SK-N-SH (cell line): Measurements from ENCODE around the gene HDAC6. TPM values are rescaled to one million over a fixed set of nuclear protein-coding genes. Genes with fewer than 3 reads are reported as not detected.

Source experiments
- CTCF ChIA-PET: fragments of 300-600, 350-600 bp; formaldehyde crosslinking; extraction: SDS; loops from one replicate; lab custom pipeline; 2021; lab: Yijun Ruan, JAX
- POLR2A ChIA-PET: fragments of 350-600 bp; sonication (Branson Sonifier 250); formaldehyde crosslinking; extraction: SDS; loops from one replicate; lab custom pipeline; 2020; ENCODE audit warnings: antibody characterized with exemption, inconsistent platforms; lab: Yijun Ruan, JAX
- DNase-seq: peaks from one replicate; pipeline ENCODE4 v3.0.0; 2012
- H2AFZ ChIP-seq: fragments of 200-600 bp; sonication (generic); 2 replicates; pipeline ENCODE4 v1.8.1; 2016; ENCODE audit warnings: antibody characterized with exemption, mild to moderate bottlenecking, low read depth
- H3F3A ChIP-seq: fragments of 200-600 bp; sonication (generic); replicated peaks from 2 replicates; pipeline ENCODE3; 2016; ENCODE audit warnings: antibody characterized with exemption, mild to moderate bottlenecking; ENCODE audit not compliant: insufficient read depth
- H3K27ac ChIP-seq, 2 experiments: fragments of 200-500 bp in 1 of 2; fragments of 200-600 bp in 1 of 2; sonication (Bioruptor generic) in 1 of 2; sonication (generic), shearing (Covaris generic) in 1 of 2; 2 replicates each; pipeline versions ENCODE4 v1.5.1 to v1.6.1; 2014 to 2016; ENCODE audit warnings: low read depth in 2 of 2, inconsistent platforms in 1 of 2, low read length in 1 of 2, mild to moderate bottlenecking in 1 of 2, mixed read lengths in 1 of 2
- H3K27me3 ChIP-seq: fragments of 200-600 bp; sonication (generic), shearing (Covaris generic); 2 replicates; pipeline ENCODE4 v1.6.1; 2016; ENCODE audit warnings: mixed run types; ENCODE audit not compliant: insufficient read depth
- H3K36me3 ChIP-seq, 2 experiments: fragments of 200-500 bp in 1 of 2; fragments of 200-600 bp in 1 of 2; sonication (Bioruptor generic) in 1 of 2; sonication (generic) in 1 of 2; replicated peaks in 1 of 2; 2 replicates each; pipeline versions ENCODE3 to v1.5.1; 2014 to 2016; ENCODE audit warnings: low read length in 1 of 2, mild to moderate bottlenecking in 1 of 2; ENCODE audit not compliant: insufficient read depth in 2 of 2, control insufficient read depth in 1 of 2
- H3K4me1 ChIP-seq, 2 experiments: fragments of 200-500 bp in 1 of 2; fragments of 200-600 bp in 1 of 2; sonication (Bioruptor generic) in 1 of 2; sonication (generic), shearing (Covaris generic) in 1 of 2; 2 replicates each; pipeline versions ENCODE4 v1.5.1 to v1.6.1; 2014 to 2016; ENCODE audit warnings: low read depth in 1 of 2, low read length in 1 of 2, mixed run types in 1 of 2; ENCODE audit not compliant: insufficient read depth in 2 of 2, control insufficient read depth in 1 of 2
- H3K4me2 ChIP-seq: fragments of 200-600 bp; sonication (generic), shearing (Covaris generic); 2 replicates; pipeline ENCODE4 v1.6.1; 2017; ENCODE audit warnings: mixed run types
- H3K4me3 ChIP-seq, 2 experiments: fragments of 200-500 bp in 1 of 2; fragments of 200-600 bp in 1 of 2; sonication (Bioruptor generic) in 1 of 2; sonication (generic), shearing (Covaris generic) in 1 of 2; 2 replicates each; pipeline versions ENCODE4 v1.5.1 to v1.8.1; 2014 to 2016; ENCODE audit warnings: low read depth in 2 of 2, inconsistent platforms in 1 of 2, low read length in 1 of 2, mild to moderate bottlenecking in 1 of 2, mixed read lengths in 1 of 2, moderate library complexity in 1 of 2
- H3K79me2 ChIP-seq: fragments of 200-600 bp; sonication (generic); 2 replicates; pipeline ENCODE4 v1.8.1; 2017; ENCODE audit warnings: mild to moderate bottlenecking; ENCODE audit not compliant: insufficient read depth
- H3K9ac ChIP-seq: fragments of 200-600 bp; sonication (generic); 2 replicates; pipeline ENCODE4 v1.6.1; 2017; ENCODE audit warnings: mixed run types
- H3K9me2 ChIP-seq: fragments of 200-600 bp; sonication (generic); 2 replicates; pipeline ENCODE4 v1.6.1; 2017; ENCODE audit warnings: mixed run types
- H3K9me3 ChIP-seq: fragments of 200-600 bp; sonication (generic); 2 replicates; pipeline ENCODE4 v1.6.1; 2017; ENCODE audit warnings: mixed run types, mild to moderate bottlenecking, moderate library complexity
- H4K20me1 ChIP-seq: fragments of 200-600 bp; sonication (generic); 2 replicates; pipeline ENCODE4 v1.6.1; 2017; ENCODE audit warnings: mild to moderate bottlenecking, mixed run types; ENCODE audit not compliant: insufficient read depth
- EP300 ChIP-seq, 2 experiments: IDR thresholded peaks; 2 replicates each; pipeline versions ENCODE4 v1.4.0 to v1.6.1; 2012; ENCODE audit warnings: borderline replicate concordance in 1 of 2, low read depth in 1 of 2, low read length in 1 of 2
- GATA2 ChIP-seq: sonication (generic); formaldehyde crosslinking; IDR thresholded peaks from 2 replicates; pipeline ENCODE4 v1.5.0; 2020; ENCODE audit warnings: mild to moderate bottlenecking, missing genetic modification reagents
- IRF3 ChIP-seq: fragments of 150-350 bp; IDR thresholded peaks from 2 replicates; pipeline ENCODE4 v1.6.1; 2016; ENCODE audit warnings: mild to moderate bottlenecking, low read depth, low read length
- JUND ChIP-seq: IDR thresholded peaks from 2 replicates; pipeline ENCODE4 v1.4.0; 2012
- MEF2A ChIP-seq: IDR thresholded peaks from 2 replicates; pipeline ENCODE4 v1.4.0; 2012; ENCODE audit warnings: low read depth, borderline replicate concordance
- NFIC ChIP-seq: IDR thresholded peaks from 2 replicates; pipeline ENCODE4 v1.4.0; 2012; ENCODE audit warnings: borderline replicate concordance
- POLR2AphosphoS5 ChIP-seq: IDR thresholded peaks from 2 replicates; pipeline ENCODE4 v1.6.1; 2012; ENCODE audit warnings: low read depth, low read length
- RCOR1 ChIP-seq: fragments of 150-350 bp; IDR thresholded peaks from 2 replicates; pipeline ENCODE4 v1.6.1; 2017; ENCODE audit warnings: antibody characterized with exemption, low read length
- RFX5 ChIP-seq: IDR thresholded peaks from 2 replicates; pipeline ENCODE4 v1.6.1; 2012; ENCODE audit warnings: mild to moderate bottlenecking, improper control_type of control experiment, low read length
- RXRA ChIP-seq: IDR thresholded peaks from 2 replicates; pipeline ENCODE4 v1.4.0; 2012; ENCODE audit warnings: low read depth, mild to moderate bottlenecking, borderline replicate concordance
- SIN3A ChIP-seq: IDR thresholded peaks from 2 replicates; pipeline ENCODE4 v1.6.1; 2012; ENCODE audit warnings: low read depth, mild to moderate bottlenecking, low read length, moderate library complexity, borderline replicate concordance
- TAF1 ChIP-seq: IDR thresholded peaks from 2 replicates; pipeline ENCODE4 v1.6.1; 2012; ENCODE audit warnings: low read depth, mild to moderate bottlenecking, low read length, moderate library complexity, borderline replicate concordance
- TCF12 ChIP-seq: IDR thresholded peaks from 2 replicates; pipeline ENCODE4 v1.4.0; 2012
- TEAD4 ChIP-seq: IDR thresholded peaks from 2 replicates; pipeline ENCODE4 v1.4.0; 2012; ENCODE audit warnings: mild to moderate bottlenecking, borderline replicate concordance; ENCODE audit not compliant: insufficient read depth
- WGBS: methylation state at CpG from one replicate; pipeline ENCODE4 v1.1.6; 2017; ENCODE audit warnings: low lambda C conversion rate; 5-methylcytosine and 5-hydroxymethylcytosine counted together
- polyA plus RNA-seq, 3 experiments: library from polyadenylated mRNA; depleted of rRNA; stranded (reverse); fragments of >200 nt; gene quantifications; 2 replicates each; pipeline ENCODE4 v1.2.3, GENCODE V29; 2012

The HDAC6 gene
- polyA plus RNA-seq, 1 of the 3 experiments (the other 2 are of a cell fraction), result 34.0 TPM

- H3K79me2 ChIP-seq, result no peaks in the 10 kb centered on the region
- no peak for DNase-seq
- H3K27me3 ChIP-seq, result peaks cover 31% of the 10 kb centered on the region; the same call in 1 of the 2 replicates
- H3F3A ChIP-seq, result no peaks in the 10 kb centered on the region
- no peak overlapping the region for H3K27ac ChIP-seq
- no peaks in the 10 kb centered on the region for H3K9me3 ChIP-seq
- no peaks in the 10 kb centered on the region for H4K20me1 ChIP-seq
- no peak overlapping the region for H2AFZ ChIP-seq
- no peak overlapping the region for H3K4me3 ChIP-seq
- 36% methylated on average over 9 of the region's 11 CpGs for WGBS
- POLR2A ChIA-PET, result no interaction called here
- H3K4me1 ChIP-seq, result no peaks in the 10 kb centered on the region
- no peak overlapping the region for H3K9ac ChIP-seq
- CTCF ChIA-PET, result no interaction called here
- H3K36me3 ChIP-seq, result no peaks in the 10 kb centered on the region
- H3K4me2 ChIP-seq, result no peak overlapping the region
- H3K9me2 ChIP-seq, result no peaks in the 10 kb centered on the region
- no peak for TF ChIP-seq SIN3A
- TF ChIP-seq TAF1, result no peak
- no peak for TF ChIP-seq JUND
- TF ChIP-seq, all 33 proteins: peak for 0
Measured at GRCh38 chrX:48791063-48791820, 10.6 kb upstream of the HDAC6 start.

GRCh38 chrX:48792219-48792618, 9.6 kb upstream of the HDAC6 start:
- peaks cover 23% of the 10 kb centered on the region; the same call in 1 of the 2 replicates for H3K27me3 ChIP-seq
- H3F3A ChIP-seq, result no peaks in the 10 kb centered on the region
- WGBS, result no CpG with 5 or more reads among the region's 7 CpGs
- no peaks in the 10 kb centered on the region for H4K20me1 ChIP-seq
- DNase-seq, result no peak
- H3K4me1 ChIP-seq, result no peaks in the 10 kb centered on the region
- no peaks in the 10 kb centered on the region for H3K79me2 ChIP-seq
- no peak overlapping the region for H3K9ac ChIP-seq
- no peaks in the 10 kb centered on the region for H3K36me3 ChIP-seq
- no peak overlapping the region for H3K27ac ChIP-seq
- no peaks in the 10 kb centered on the region for H3K9me2 ChIP-seq
- H3K9me3 ChIP-seq, result no peaks in the 10 kb centered on the region
- no peak overlapping the region for H3K4me3 ChIP-seq
- H3K4me2 ChIP-seq, result no peak overlapping the region
- ChIA-PET CTCF (no interaction called here), POLR2A (no interaction called here)
- TF ChIP-seq RCOR1, result no peak
- no peak for TF ChIP-seq EP300 (IDR thresholded peaks at IDR 0.05; ENCODE audit: borderline replicate concordance in 1 of 2, low read depth in 1 of 2, low read length in 1 of 2)
- TF ChIP-seq GATA2 (CRISPR knock-in tag), result no peak
- no peak for TF ChIP-seq IRF3
- TF ChIP-seq RFX5, result no peak
- TF ChIP-seq SIN3A, result no peak
- TF ChIP-seq MEF2A, result no peak
- no peak for TF ChIP-seq TCF12
- TF ChIP-seq NFIC, result no peak
- no peak for TF ChIP-seq RXRA
- TF ChIP-seq POLR2AphosphoS5, result no peak
- TF ChIP-seq TEAD4, result no peak
- H2AFZ ChIP-seq, result no peak overlapping the region
